Measurements from ENCODE around the gene AOPEP. TPM values are rescaled to one million over a fixed set of nuclear protein-coding genes. Genes with fewer than 3 reads are reported as not detected.

AOPEP gene
- total and polyA plus RNA-seq, 4 donors, result 29.0 to 121 (median 60.0) TPM

DNA sequence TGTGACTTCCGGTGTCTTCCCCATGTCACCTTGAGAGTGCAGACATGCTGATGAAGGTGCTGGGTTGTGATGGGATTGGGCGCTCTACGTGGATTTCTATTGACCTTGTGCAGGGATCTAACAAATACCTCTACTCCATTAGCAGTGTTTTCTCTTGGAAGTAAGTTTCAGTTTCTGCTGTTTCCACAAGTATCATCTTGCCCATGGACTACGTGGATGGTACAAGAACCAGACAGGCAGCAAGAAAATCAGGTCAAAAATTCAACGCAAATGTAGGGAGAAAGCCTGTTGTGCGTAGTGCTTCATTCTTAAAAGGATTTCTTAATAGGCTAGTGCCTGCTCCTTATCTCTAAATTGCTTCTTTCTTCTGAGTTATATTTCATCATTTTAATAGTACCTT, 60.8 kb downstream of the AOPEP start:
- H3K9ac ChIP-seq (ENCODE audit: insufficient read depth in 1 of 2, low read length in 2 of 2), result no peak overlapping the region

DNA sequence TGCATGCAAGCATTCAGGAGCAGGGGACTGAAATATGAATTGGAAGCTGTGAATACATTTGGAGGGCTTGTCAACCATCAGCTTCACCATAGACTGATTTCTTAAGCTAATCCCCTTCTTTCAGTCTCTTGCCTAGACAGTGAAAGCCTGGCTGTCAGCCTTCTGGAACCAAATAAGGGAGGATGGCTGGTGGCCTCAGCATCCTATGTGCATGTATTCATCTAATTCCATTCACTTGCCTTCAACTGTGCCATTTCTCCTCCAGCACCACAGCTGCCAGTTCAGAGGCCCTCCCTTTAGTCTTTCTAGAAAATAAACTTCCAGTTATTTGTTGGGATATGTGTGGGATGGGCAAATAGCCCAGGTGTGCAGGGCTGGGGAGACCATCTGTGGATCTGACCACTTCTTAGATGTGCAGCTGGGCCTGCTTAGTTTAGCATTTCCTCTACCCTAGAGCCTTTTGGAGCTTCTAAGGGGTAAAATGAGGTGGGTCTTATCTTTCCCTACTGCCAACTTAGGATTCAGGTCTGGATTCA, 62.1 kb downstream of the AOPEP start:
- no peak for ATAC-seq (ENCODE audit: insufficient read depth, low FRiP score)
- H3K9ac ChIP-seq (ENCODE audit: insufficient read depth in 1 of 2, low read length in 2 of 2), result no peak overlapping the region

More for the DNA sequence above, 60.8 kb downstream of the AOPEP start:
- H3K36me3 ChIP-seq (ENCODE audit: control insufficient read depth in 4 of 4, insufficient read depth in 4 of 4, low read length in 4 of 4), result peaks cover 0 to 6% (median 2%) of the 10 kb centered on the region in 4 donors
- WGBS, 2 donors, result 68 to 82% methylated on average over 6 of the region's 6 CpGs
- no peak overlapping the region for H3K4me3 ChIP-seq
- DNase-seq (no peak), ATAC-seq (ENCODE audit: insufficient read depth, low FRiP score) (no peak)
- no peak for TF ChIP-seq CTCF (IDR thresholded peaks at IDR 0.05; ENCODE audit: control extremely low read depth, extremely low read depth)
- H3K4me1 ChIP-seq (ENCODE audit: control insufficient read depth in 5 of 5, insufficient read depth in 5 of 5, low read length in 5 of 5), result peaks cover 2 to 11% (median 9%) of the 10 kb centered on the region in 5 donors
- H3K27ac ChIP-seq (ENCODE audit: low read depth in 1 of 2, low read length in 1 of 2), result peak overlapping the region in 1 of 2 donors; percentile 1
- H3K9me3 ChIP-seq (ENCODE audit: control insufficient read depth in 4 of 4, insufficient read depth in 3 of 4, low read length in 3 of 4), result no peaks in the 10 kb centered on the region
- H3K27me3 ChIP-seq (ENCODE audit: control insufficient read depth in 3 of 3, insufficient read depth in 3 of 3, low read length in 2 of 3), result no peaks in the 10 kb centered on the region

GRCh38 chr9:94791435-94791834, 64.9 kb downstream of the AOPEP start:
- TF ChIP-seq CTCF (IDR thresholded peaks at IDR 0.05; ENCODE audit: control extremely low read depth, extremely low read depth), result no peak
- H3K9ac ChIP-seq (ENCODE audit: insufficient read depth in 1 of 2, low read length in 2 of 2), result no peak overlapping the region
- no peak for ATAC-seq (ENCODE audit: insufficient read depth, low FRiP score)
- peaks cover 2 to 15% (median 5%) of the 10 kb centered on the region in 5 donors for H3K4me1 ChIP-seq (ENCODE audit: control insufficient read depth in 5 of 5, insufficient read depth in 5 of 5, low read length in 5 of 5)
- no peak overlapping the region for H3K27ac ChIP-seq (ENCODE audit: low read depth in 1 of 2, low read length in 1 of 2)
- no peak for DNase-seq
- 99 to 100% methylated on average over 4 of the region's 4 CpGs for WGBS, 2 donors
- no peaks in the 10 kb centered on the region for H3K9me3 ChIP-seq (ENCODE audit: control insufficient read depth in 4 of 4, insufficient read depth in 3 of 4, low read length in 3 of 4)
- no peaks in the 10 kb centered on the region for H3K27me3 ChIP-seq (ENCODE audit: control insufficient read depth in 3 of 3, insufficient read depth in 3 of 3, low read length in 2 of 3)
- H3K4me3 ChIP-seq, result no peak overlapping the region
- peaks cover 0 to 21% (median 5%) of the 10 kb centered on the region in 4 donors for H3K36me3 ChIP-seq (ENCODE audit: control insufficient read depth in 4 of 4, insufficient read depth in 4 of 4, low read length in 4 of 4)

More for the DNA sequence above, 62.1 kb downstream of the AOPEP start:
- DNase-seq, result no peak
- H3K27ac ChIP-seq (ENCODE audit: low read depth in 1 of 2, low read length in 1 of 2), result no peak overlapping the region
- no peaks in the 10 kb centered on the region for H3K9me3 ChIP-seq (ENCODE audit: control insufficient read depth in 4 of 4, insufficient read depth in 3 of 4, low read length in 3 of 4)
- H3K4me1 ChIP-seq (ENCODE audit: control insufficient read depth in 5 of 5, insufficient read depth in 5 of 5, low read length in 5 of 5), result peaks cover 0 to 6% (median 2%) of the 10 kb centered on the region in 5 donors
- no peak for TF ChIP-seq CTCF (IDR thresholded peaks at IDR 0.05; ENCODE audit: control extremely low read depth, extremely low read depth)
- H3K4me3 ChIP-seq, result no peak overlapping the region
- H3K36me3 ChIP-seq (ENCODE audit: control insufficient read depth in 4 of 4, insufficient read depth in 4 of 4, low read length in 4 of 4), result peaks cover 0 to 9% (median 4%) of the 10 kb centered on the region in 4 donors
- no peaks in the 10 kb centered on the region for H3K27me3 ChIP-seq (ENCODE audit: control insufficient read depth in 3 of 3, insufficient read depth in 3 of 3, low read length in 2 of 3)

DNA sequence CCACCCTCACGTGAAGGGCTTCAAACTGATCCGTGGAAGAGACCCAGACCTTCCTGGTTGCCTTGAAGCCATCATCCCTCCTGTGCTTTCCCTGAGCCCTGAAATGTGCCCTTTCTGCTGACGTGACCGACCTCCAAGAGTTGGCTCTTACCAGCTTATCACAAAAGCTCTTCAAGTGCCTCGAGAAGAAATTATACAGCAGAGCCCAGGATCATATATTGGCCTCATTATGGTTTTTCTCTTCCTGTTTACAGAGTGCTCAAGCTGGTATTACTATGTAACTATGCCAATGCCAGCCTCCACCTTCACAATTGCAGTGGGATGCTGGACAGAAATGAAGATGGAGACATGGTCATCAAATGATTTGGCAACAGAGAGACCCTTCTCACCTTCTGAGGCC, 66.0 kb downstream of the AOPEP start:
- H3K9me3 ChIP-seq (ENCODE audit: control insufficient read depth in 4 of 4, insufficient read depth in 3 of 4, low read length in 3 of 4), result no peaks in the 10 kb centered on the region
- H3K27me3 ChIP-seq (ENCODE audit: control insufficient read depth in 3 of 3, insufficient read depth in 3 of 3, low read length in 2 of 3), result no peaks in the 10 kb centered on the region
- no peak overlapping the region for H3K4me3 ChIP-seq
- WGBS, 2 donors, result 63 to 86% methylated on average over 5 of the region's 5 CpGs
- peak overlapping the region in 1 of 2 donors; percentile 80 for H3K27ac ChIP-seq (ENCODE audit: low read depth in 1 of 2, low read length in 1 of 2)
- peaks cover 0 to 21% (median 5%) of the 10 kb centered on the region in 4 donors for H3K36me3 ChIP-seq (ENCODE audit: control insufficient read depth in 4 of 4, insufficient read depth in 4 of 4, low read length in 4 of 4)
- no peak for DNase-seq
- peak; percentile 42 for ATAC-seq (ENCODE audit: insufficient read depth, low FRiP score)
- H3K4me1 ChIP-seq (ENCODE audit: control insufficient read depth in 5 of 5, insufficient read depth in 5 of 5, low read length in 5 of 5), result peaks cover 2 to 19% (median 7%) of the 10 kb centered on the region in 5 donors
- no peak for TF ChIP-seq CTCF (IDR thresholded peaks at IDR 0.05; ENCODE audit: control extremely low read depth, extremely low read depth)
- H3K9ac ChIP-seq (ENCODE audit: insufficient read depth in 1 of 2, low read length in 2 of 2), result no peak overlapping the region
